Fibroblast of lung (primary cell): ENCODE data around the gene COA1. TPM values are rescaled to one million over a fixed set of nuclear protein-coding genes. Genes with fewer than 3 reads are reported as not detected.

Experiments used
- DNase-seq, 2 donors: peaks; one replicate each; pipeline versions ENCODE4 v3.0.0 to v3.0.0-alpha.2; 2010; ENCODE audit warnings: low read depth in 2 of 2
- H2AFZ ChIP-seq: 2 replicates; pipeline ENCODE4 v1.5.1; 2012; ENCODE audit warnings: low read length, control low read depth, inconsistent platforms
- H3K27ac ChIP-seq: 2 replicates; pipeline ENCODE4 v1.5.1; 2011; ENCODE audit warnings: low read length, control low read depth; ENCODE audit not compliant: insufficient read depth
- H3K27me3 ChIP-seq: 2 replicates; pipeline ENCODE4 v1.5.1; 2011; ENCODE audit warnings: mild to moderate bottlenecking, low read length; ENCODE audit not compliant: control insufficient read depth, insufficient read depth
- H3K36me3 ChIP-seq: 2 replicates; pipeline ENCODE4 v1.5.1; 2011; ENCODE audit warnings: low read length; ENCODE audit not compliant: control insufficient read depth, insufficient read depth
- H3K4me1 ChIP-seq: 2 replicates; pipeline ENCODE4 v1.5.1; 2011; ENCODE audit warnings: low read length; ENCODE audit not compliant: control insufficient read depth, insufficient read depth; ENCODE audit errors: extremely low read depth
- H3K4me2 ChIP-seq: 2 replicates; pipeline ENCODE4 v1.5.1; 2011; ENCODE audit warnings: low read length, control low read depth; ENCODE audit not compliant: insufficient read depth; ENCODE audit errors: extremely low read depth
- H3K4me3 ChIP-seq, 4 experiments: fragments of 200-600 bp in 1 of 4; sonication (generic) in 1 of 4; replicated peaks in 1 of 4; 2 replicates each; pipeline ENCODE4 v1.5.1; 2011 to 2016; ENCODE audit warnings: low read length in 4 of 4, low read depth in 3 of 4, mild to moderate bottlenecking in 3 of 4, control low read depth in 2 of 4, inconsistent platforms in 1 of 4, mixed read lengths in 1 of 4; ENCODE audit not compliant: insufficient read depth in 1 of 4; ENCODE audit errors: control extremely low read depth in 1 of 4
- H3K79me2 ChIP-seq: 2 replicates; pipeline ENCODE4 v1.5.1; 2012; ENCODE audit warnings: mild to moderate bottlenecking, low read length, inconsistent platforms; ENCODE audit not compliant: control insufficient read depth, insufficient read depth
- H3K9ac ChIP-seq: 2 replicates; pipeline ENCODE4 v1.5.1; 2011; ENCODE audit warnings: mild to moderate bottlenecking, low read length, control low read depth; ENCODE audit not compliant: insufficient read depth
- H3K9me3 ChIP-seq: 2 replicates; pipeline ENCODE4 v1.5.1; 2012; ENCODE audit warnings: low read depth, low read length; ENCODE audit not compliant: control insufficient read depth, insufficient read depth
- H4K20me1 ChIP-seq: 2 replicates; pipeline ENCODE4 v1.5.1; 2011; ENCODE audit warnings: low read length; ENCODE audit not compliant: control insufficient read depth, insufficient read depth; ENCODE audit errors: extremely low read depth
- EZH2 ChIP-seq: IDR thresholded peaks from 2 replicates; pipeline ENCODE4 v1.5.1; 2012; ENCODE audit warnings: low read length, control low read depth, mild to moderate bottlenecking; ENCODE audit errors: missing control alignments
- polyA plus RNA-seq, 2 donors: library from polyadenylated mRNA; depleted of rRNA in 1 of 2; stranded (reverse) in 1 of 2; unstranded in 1 of 2; fragments of >200 nt; gene quantifications; 2 replicates each; pipeline ENCODE4 v1.2.1, GENCODE V29; 2011 to 2012; ENCODE audit warnings: missing spikeins in 1 of 2
- total RNA-seq: library from RNA; depleted of rRNA; stranded (reverse); fragments of >200 nt; gene quantifications from 2 replicates; pipeline ENCODE4 v1.2.1, GENCODE V29; 2014
- TF ChIP-seq, protein P1 (sequence below), 2 donors: IDR thresholded peaks in 1 of 2; conservative IDR thresholded peaks in 1 of 2; 1 replicate in 1 of 2; 2 replicates in 1 of 2; pipeline ENCODE4 v1.5.1; 2011 to 2012; ENCODE audit warnings: low read length in 2 of 2, control low read depth in 1 of 2, inconsistent platforms in 1 of 2, low read depth in 1 of 2, mild to moderate bottlenecking in 1 of 2

COA1 gene
- total and polyA plus RNA-seq, 2 donors (not counting 1 experiment from before 2014, with no cell fraction given), result 28.8 to 39.6 TPM

DNA sequence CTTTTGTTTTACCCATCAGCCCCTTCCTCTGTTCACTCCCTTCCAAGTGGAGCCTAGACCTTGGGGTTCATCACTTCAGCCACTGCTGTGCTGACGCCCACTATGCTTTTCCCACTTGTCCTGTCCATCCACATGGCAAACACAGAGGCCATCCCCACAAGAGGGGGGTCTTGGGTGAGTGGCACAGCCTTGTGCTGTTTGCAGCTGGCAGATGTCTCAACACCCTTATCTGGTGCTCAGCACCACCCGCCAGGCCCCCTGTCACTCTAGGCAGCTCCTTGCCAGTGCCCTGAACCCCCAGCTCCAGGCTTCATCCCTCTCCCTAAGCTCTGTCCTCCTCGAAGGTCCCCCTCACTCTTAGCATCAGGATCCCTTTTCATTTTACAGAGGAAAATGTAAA is 42.2 kb upstream of the COA1 start:
- Histone ChIP-seq H3K4me1 (no peaks in the 10 kb centered on the region), H3K4me2 (no peak overlapping the region), H3K4me3 (no peak overlapping the region), H2AFZ (no peak overlapping the region), H4K20me1 (no peaks in the 10 kb centered on the region), H3K36me3 (peaks cover 2% of the 10 kb centered on the region), H3K27ac (no peak overlapping the region), H3K79me2 (no peaks in the 10 kb centered on the region), H3K27me3 (no peaks in the 10 kb centered on the region), H3K9ac (no peak overlapping the region), H3K9me3 (no peaks in the 10 kb centered on the region)
- DNase-seq, result no peak
- TF ChIP-seq EZH2, result no peak
- TF ChIP-seq, protein P1, sequence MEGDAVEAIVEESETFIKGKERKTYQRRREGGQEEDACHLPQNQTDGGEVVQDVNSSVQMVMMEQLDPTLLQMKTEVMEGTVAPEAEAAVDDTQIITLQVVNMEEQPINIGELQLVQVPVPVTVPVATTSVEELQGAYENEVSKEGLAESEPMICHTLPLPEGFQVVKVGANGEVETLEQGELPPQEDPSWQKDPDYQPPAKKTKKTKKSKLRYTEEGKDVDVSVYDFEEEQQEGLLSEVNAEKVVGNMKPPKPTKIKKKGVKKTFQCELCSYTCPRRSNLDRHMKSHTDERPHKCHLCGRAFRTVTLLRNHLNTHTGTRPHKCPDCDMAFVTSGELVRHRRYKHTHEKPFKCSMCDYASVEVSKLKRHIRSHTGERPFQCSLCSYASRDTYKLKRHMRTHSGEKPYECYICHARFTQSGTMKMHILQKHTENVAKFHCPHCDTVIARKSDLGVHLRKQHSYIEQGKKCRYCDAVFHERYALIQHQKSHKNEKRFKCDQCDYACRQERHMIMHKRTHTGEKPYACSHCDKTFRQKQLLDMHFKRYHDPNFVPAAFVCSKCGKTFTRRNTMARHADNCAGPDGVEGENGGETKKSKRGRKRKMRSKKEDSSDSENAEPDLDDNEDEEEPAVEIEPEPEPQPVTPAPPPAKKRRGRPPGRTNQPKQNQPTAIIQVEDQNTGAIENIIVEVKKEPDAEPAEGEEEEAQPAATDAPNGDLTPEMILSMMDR (conservative IDR thresholded peaks at IDR 0.05 in 1 of 2, IDR thresholded peaks at IDR 0.05 in 1 of 2; ENCODE audit: low read depth in 1 of 2, low read length in 2 of 2), result no peak

GRCh38 chr7:43771128-43771527 is 41.8 kb upstream of the COA1 start:
- TF ChIP-seq EZH2, result no peak
- TF ChIP-seq, protein P1 (conservative IDR thresholded peaks at IDR 0.05 in 1 of 2, IDR thresholded peaks at IDR 0.05 in 1 of 2; ENCODE audit: low read depth in 1 of 2, low read length in 2 of 2), result no peak
- Histone ChIP-seq H3K27ac (no peak overlapping the region), H3K27me3 (no peaks in the 10 kb centered on the region), H3K79me2 (no peaks in the 10 kb centered on the region), H3K4me1 (no peaks in the 10 kb centered on the region), H3K9me3 (no peaks in the 10 kb centered on the region), H3K36me3 (peaks cover 2% of the 10 kb centered on the region), H3K9ac (no peak overlapping the region), H2AFZ (no peak overlapping the region), H4K20me1 (no peaks in the 10 kb centered on the region), H3K4me2 (no peak overlapping the region), H3K4me3 (no peak overlapping the region)
- DNase-seq, result no peak

DNA sequence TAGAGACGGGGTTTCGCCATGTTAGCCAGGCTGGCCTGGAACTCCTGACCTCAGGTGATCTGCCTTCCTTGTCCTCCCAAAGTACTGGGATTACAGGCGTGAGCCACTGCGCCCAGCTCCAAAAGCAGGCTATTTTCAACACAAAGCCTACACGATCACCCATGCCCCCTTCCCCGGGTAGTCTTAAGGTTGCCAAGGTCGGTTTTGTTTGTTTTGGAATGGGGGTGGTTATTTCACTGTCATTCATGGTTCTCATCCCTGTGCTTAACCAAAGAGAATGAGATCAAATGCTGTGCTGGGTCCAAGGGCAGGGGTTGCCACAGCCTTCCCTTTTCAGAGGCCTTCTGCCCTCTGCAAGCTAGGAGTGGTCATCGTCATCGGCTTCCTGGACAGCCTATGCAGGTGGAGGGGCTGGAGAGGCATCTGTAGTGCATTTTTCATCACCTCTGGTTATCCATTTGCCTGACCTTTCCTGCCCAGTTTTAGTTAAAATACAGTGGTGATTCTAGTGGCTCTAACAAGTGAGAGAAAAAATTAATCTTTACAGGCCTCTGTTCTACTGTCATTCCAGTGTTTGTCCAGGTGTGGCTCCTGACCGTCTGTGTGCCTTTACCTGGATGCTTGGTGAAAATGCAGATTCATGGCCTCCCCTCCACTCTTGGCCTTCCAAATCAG is 40.6 kb upstream of the COA1 start:
- H3K27me3 ChIP-seq, result no peaks in the 10 kb centered on the region
- no peak overlapping the region for H3K27ac ChIP-seq
- no peak for DNase-seq
- H3K4me1 ChIP-seq, result peaks cover 1% of the 10 kb centered on the region
- H2AFZ ChIP-seq, result no peak overlapping the region
- H3K9ac ChIP-seq, result no peak overlapping the region
- H3K4me2 ChIP-seq, result no peak overlapping the region
- no peaks in the 10 kb centered on the region for H3K9me3 ChIP-seq
- TF ChIP-seq, protein P1 (conservative IDR thresholded peaks at IDR 0.05 in 1 of 2, IDR thresholded peaks at IDR 0.05 in 1 of 2; ENCODE audit: low read depth in 1 of 2, low read length in 2 of 2), result no peak
- TF ChIP-seq EZH2, result no peak
- H3K4me3 ChIP-seq, result no peak overlapping the region
- no peaks in the 10 kb centered on the region for H3K79me2 ChIP-seq
- no peaks in the 10 kb centered on the region for H4K20me1 ChIP-seq
- H3K36me3 ChIP-seq, result peaks cover 2% of the 10 kb centered on the region
